Measurements from ENCODE around the gene CR1.

DNA sequence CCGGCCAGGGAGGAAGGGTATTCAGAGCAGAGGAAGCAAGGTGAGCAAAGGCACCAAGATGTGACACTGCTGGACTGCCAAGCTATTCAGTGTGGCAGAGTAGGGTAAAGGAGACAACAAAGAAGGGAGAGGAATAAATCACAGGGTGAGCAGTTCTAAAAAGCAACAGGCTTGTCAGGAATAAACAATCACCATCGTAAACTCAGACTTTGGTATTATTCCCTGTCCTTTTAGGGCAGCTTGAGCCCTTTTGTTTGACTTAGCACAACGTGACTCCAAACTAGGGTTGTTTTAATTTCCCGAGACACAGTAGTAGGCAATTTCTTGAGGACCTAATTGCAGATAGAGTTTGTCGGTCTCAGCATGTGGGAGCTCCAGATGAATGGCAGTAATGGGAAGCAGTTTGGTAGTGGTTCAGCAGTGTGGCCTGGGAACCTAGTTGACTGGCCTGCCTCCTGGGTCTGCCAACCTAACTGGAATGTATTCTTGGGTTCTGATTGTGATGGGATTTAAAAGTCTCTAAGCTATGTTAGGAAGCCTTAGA, 153.3 kb downstream of the CR1 start:
- TF ChIP-seq, protein P1, sequence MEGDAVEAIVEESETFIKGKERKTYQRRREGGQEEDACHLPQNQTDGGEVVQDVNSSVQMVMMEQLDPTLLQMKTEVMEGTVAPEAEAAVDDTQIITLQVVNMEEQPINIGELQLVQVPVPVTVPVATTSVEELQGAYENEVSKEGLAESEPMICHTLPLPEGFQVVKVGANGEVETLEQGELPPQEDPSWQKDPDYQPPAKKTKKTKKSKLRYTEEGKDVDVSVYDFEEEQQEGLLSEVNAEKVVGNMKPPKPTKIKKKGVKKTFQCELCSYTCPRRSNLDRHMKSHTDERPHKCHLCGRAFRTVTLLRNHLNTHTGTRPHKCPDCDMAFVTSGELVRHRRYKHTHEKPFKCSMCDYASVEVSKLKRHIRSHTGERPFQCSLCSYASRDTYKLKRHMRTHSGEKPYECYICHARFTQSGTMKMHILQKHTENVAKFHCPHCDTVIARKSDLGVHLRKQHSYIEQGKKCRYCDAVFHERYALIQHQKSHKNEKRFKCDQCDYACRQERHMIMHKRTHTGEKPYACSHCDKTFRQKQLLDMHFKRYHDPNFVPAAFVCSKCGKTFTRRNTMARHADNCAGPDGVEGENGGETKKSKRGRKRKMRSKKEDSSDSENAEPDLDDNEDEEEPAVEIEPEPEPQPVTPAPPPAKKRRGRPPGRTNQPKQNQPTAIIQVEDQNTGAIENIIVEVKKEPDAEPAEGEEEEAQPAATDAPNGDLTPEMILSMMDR (IDR thresholded peaks at IDR 0.05) = no peak
- TF ChIP-seq POLR2A (IDR thresholded peaks at IDR 0.05) = no peak

All from Peyer's patch (tissue), 4 donors.